ENCODE results near the gene NPL. TPM values are rescaled to one million over a fixed set of nuclear protein-coding genes. Genes with fewer than 3 reads are reported as not detected.

NPL gene
- total RNA-seq, 2 donors from 2014 or later: 2.2 to 6.8 TPM

DNA sequence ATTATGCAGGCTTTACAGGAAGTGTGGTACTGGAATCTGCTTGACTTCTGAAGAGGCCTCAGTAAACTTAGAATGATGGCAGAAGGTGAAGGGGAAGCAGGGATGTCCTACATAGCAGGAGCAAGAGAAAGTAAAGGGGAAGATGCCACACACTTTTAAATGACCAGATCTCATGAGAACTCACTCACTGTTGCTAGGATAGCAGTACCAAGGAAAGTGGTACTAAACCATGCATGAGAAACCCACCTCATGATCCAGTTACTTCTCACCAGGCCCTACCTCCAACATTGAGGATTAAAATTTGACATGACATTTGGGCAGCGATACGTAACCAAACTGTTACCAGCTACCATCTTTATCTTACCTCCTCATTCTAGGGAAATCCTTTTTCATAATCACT, 59.2 kb downstream of the NPL start:
- no peaks in the 10 kb centered on the region for H3K9me3 ChIP-seq
- no peaks in the 10 kb centered on the region for H3K27me3 ChIP-seq (replicated peaks; ENCODE audit: insufficient read depth)
- no peak overlapping the region for H3K27ac ChIP-seq
- intact Hi-C loops (cut with DNase I): no loop called here
- 97% methylated on average over 2 of the region's 2 CpGs for WGBS
- no peak for TF ChIP-seq POLR2A (IDR thresholded peaks at IDR 0.05)
- TF ChIP-seq, protein P1, sequence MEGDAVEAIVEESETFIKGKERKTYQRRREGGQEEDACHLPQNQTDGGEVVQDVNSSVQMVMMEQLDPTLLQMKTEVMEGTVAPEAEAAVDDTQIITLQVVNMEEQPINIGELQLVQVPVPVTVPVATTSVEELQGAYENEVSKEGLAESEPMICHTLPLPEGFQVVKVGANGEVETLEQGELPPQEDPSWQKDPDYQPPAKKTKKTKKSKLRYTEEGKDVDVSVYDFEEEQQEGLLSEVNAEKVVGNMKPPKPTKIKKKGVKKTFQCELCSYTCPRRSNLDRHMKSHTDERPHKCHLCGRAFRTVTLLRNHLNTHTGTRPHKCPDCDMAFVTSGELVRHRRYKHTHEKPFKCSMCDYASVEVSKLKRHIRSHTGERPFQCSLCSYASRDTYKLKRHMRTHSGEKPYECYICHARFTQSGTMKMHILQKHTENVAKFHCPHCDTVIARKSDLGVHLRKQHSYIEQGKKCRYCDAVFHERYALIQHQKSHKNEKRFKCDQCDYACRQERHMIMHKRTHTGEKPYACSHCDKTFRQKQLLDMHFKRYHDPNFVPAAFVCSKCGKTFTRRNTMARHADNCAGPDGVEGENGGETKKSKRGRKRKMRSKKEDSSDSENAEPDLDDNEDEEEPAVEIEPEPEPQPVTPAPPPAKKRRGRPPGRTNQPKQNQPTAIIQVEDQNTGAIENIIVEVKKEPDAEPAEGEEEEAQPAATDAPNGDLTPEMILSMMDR (IDR thresholded peaks at IDR 0.05): no peak
- no peak for TF ChIP-seq POLR2AphosphoS5 (IDR thresholded peaks at IDR 0.05)
- no peaks in the 10 kb centered on the region for H3K4me1 ChIP-seq (replicated peaks)
- H3K36me3 ChIP-seq: peaks cover 0 to 6% of the 10 kb centered on the region in 2 donors
- H3K4me3 ChIP-seq: no peak overlapping the region
- no peak for DNase-seq (ENCODE audit: low spot score)

GRCh38 chr1:182850319-182850718, 60.7 kb downstream of the NPL start:
- H3K27ac ChIP-seq: no peak overlapping the region
- TF ChIP-seq, protein P1 (IDR thresholded peaks at IDR 0.05): no peak
- no peak for TF ChIP-seq POLR2A (IDR thresholded peaks at IDR 0.05)
- H3K4me3 ChIP-seq: no peak overlapping the region
- intact Hi-C loops (cut with DNase I): no loop called here
- H3K4me1 ChIP-seq (replicated peaks): no peaks in the 10 kb centered on the region
- no peak for DNase-seq (ENCODE audit: low spot score)
- peaks cover 7 to 17% of the 10 kb centered on the region in 2 donors for H3K36me3 ChIP-seq
- WGBS: 97% methylated on average over 4 of the region's 4 CpGs
- no peaks in the 10 kb centered on the region for H3K9me3 ChIP-seq
- no peaks in the 10 kb centered on the region for H3K27me3 ChIP-seq (replicated peaks; ENCODE audit: insufficient read depth)

DNA sequence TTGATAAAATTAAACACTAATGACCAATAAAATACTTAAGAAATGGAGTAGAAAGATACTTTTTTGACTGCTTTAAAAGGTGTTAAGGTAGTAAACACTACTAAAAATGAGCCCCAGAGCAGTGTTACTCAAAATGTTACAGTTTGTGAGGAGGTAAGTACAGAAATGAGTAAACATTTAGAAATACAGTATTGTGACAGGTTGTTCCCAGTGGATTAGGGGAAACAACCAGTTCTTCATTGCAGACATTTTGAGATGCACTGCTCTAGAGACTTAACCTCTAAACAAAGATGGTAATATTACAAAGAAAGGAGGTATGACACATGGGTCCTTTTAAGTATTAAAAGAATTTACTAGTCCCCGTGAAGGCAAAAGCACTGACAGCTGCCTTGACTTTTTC, 62.3 kb downstream of the NPL start:
- peaks cover 14 to 19% of the 10 kb centered on the region in 2 donors for H3K36me3 ChIP-seq
- H3K27ac ChIP-seq: no peak overlapping the region
- no peak for DNase-seq (ENCODE audit: low spot score)
- no peaks in the 10 kb centered on the region for H3K9me3 ChIP-seq
- H3K4me1 ChIP-seq (replicated peaks): no peaks in the 10 kb centered on the region
- H3K4me3 ChIP-seq: no peak overlapping the region
- 67% methylated on average over 1 of the region's 1 CpG for WGBS
- H3K27me3 ChIP-seq (replicated peaks; ENCODE audit: insufficient read depth): no peaks in the 10 kb centered on the region
- TF ChIP-seq POLR2AphosphoS5 (IDR thresholded peaks at IDR 0.05) (no peak), POLR2A (IDR thresholded peaks at IDR 0.05) (no peak)
- TF ChIP-seq, protein P1 (IDR thresholded peaks at IDR 0.05): no peak
- intact Hi-C loops (cut with DNase I): no loop called here

GRCh38 chr1:182855911-182856310, 66.3 kb downstream of the NPL start:
- H3K36me3 ChIP-seq: peaks cover 19 to 43% of the 10 kb centered on the region in 2 donors
- DNase-seq (ENCODE audit: low spot score): no peak
- WGBS: 66% methylated on average over 4 of the region's 4 CpGs
- no peak overlapping the region for H3K4me3 ChIP-seq
- H3K27ac ChIP-seq: no peak overlapping the region
- intact Hi-C loops (cut with DNase I): no loop called here
- H3K27me3 ChIP-seq (replicated peaks; ENCODE audit: insufficient read depth): no peaks in the 10 kb centered on the region
- no peaks in the 10 kb centered on the region for H3K9me3 ChIP-seq
- TF ChIP-seq POLR2AphosphoS5 (IDR thresholded peaks at IDR 0.05) (no peak), POLR2A (IDR thresholded peaks at IDR 0.05) (no peak)
- TF ChIP-seq, protein P1 (IDR thresholded peaks at IDR 0.05): no peak
- no peaks in the 10 kb centered on the region for H3K4me1 ChIP-seq (replicated peaks)

DNA sequence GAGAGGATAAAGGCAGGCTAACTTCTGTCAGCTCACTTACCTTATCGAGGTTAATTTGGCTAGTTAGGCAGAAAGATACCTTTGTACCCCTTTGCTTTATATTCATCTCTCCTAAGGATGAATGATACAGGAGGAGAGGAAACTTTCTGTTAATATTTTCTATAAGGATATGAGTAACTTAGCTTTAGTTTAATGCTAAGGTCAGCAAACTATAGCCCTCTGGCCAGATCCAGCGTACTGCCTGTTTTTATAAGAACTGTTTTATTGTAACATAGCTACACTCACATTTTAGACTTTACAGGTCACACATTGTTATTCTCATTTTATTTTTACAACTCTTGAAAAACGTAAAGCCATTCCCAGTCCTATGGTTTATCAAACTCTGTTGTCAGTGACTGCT, 67.6 kb downstream of the NPL start:
- Histone ChIP-seq H3K9me3 (no peaks in the 10 kb centered on the region), H3K4me1 (replicated peaks) (no peaks in the 10 kb centered on the region), H3K4me3 (no peak overlapping the region), H3K36me3 (peaks cover 19 to 48% of the 10 kb centered on the region in 2 donors), H3K27me3 (replicated peaks; ENCODE audit: insufficient read depth) (no peaks in the 10 kb centered on the region), H3K27ac (no peak overlapping the region)
- TF ChIP-seq, protein P1 (IDR thresholded peaks at IDR 0.05): no peak
- TF ChIP-seq POLR2AphosphoS5 (IDR thresholded peaks at IDR 0.05) (peak; percentile 10), POLR2A (IDR thresholded peaks at IDR 0.05) (no peak)
- no peak for DNase-seq (ENCODE audit: low spot score)
- WGBS: 71% methylated on average over 3 of the region's 3 CpGs
- intact Hi-C loops (cut with DNase I): no loop called here
